ENCODE results near the gene TRAPPC1. TPM values are rescaled to one million over a fixed set of nuclear protein-coding genes. Genes with fewer than 3 reads are reported as not detected.

Gene TRAPPC1, protein sequence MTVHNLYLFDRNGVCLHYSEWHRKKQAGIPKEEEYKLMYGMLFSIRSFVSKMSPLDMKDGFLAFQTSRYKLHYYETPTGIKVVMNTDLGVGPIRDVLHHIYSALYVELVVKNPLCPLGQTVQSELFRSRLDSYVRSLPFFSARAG
- total RNA-seq (2014; rRNA removed), result 26.4 and 30.5 TPM in 2 replicates
- Bru-seq, nascent RNA, result percentile 85 among the genes with signal in this experiment
- BruChase-seq, experiment 1, labeled RNA remaining after a 6-hour chase, result percentile 90 among the genes with signal in this experiment
- percentile 83 among the genes with signal in this experiment for BruChase-seq, experiment 2, labeled RNA remaining after a 2-hour chase
- long read RNA-seq, transcript TRAPPC1-201 (4 exons, 811 nt), result major isoform, 16 of 22 reads
- long read RNA-seq, partial matches to known transcripts, result 2 of 22 reads
- long read RNA-seq, other reads (novel, unspliced or antisense), result 2 of 22 reads

DNA sequence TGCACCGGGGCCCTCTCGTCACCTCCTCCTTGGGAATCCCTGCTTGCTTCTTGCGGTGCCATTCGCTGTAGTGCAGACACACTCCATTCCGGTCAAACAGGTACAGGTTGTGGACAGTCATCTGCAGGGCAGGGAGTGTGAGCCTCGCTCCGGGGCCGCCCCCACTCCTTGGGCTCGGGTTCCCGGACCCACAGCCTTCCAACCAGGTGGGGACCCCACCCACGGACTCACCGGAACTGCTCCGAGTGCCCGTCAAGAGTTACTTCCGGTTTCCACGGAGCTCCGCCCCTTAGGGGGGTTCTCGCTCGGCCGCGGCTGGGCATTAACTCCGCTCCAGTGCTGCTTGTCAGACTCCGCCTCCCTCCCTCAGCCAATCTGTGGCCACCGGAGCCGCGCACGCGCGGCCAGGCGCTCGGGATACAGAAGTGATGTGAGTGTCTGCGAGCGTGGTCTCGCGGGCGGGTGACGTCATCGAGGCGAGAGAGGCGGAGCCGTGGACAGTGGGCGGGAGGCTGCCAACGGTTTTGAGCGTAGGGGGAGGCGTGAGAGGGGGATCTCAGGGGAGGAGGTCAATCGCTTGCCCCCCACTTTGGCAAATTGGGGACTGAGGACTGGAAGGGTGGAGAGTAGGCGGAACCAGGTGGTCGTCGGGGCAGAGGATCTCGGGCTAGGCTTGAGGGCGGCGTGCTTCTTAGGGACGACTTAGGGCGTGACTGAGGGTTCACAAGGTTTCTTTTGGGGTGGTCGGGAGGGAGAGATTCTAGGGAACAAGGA lies at the start of gene TRAPPC1, which contains the start of gene CNTROB:
TSS of gene TRAPPC1 (minus strand) at position 238 of the 774 bp plus-strand sequence. CDS start at position 121, 117 bp downstream.
TSS of gene CNTROB (plus strand) at position 498 of the 774 bp plus-strand sequence. CDS start 874 bp downstream, outside the sequence.
- no peaks in the 10 kb centered on the region for H3F3A ChIP-seq (ENCODE audit: low read length, unreplicated experiment)
- TF ChIP-seq, protein P1, sequence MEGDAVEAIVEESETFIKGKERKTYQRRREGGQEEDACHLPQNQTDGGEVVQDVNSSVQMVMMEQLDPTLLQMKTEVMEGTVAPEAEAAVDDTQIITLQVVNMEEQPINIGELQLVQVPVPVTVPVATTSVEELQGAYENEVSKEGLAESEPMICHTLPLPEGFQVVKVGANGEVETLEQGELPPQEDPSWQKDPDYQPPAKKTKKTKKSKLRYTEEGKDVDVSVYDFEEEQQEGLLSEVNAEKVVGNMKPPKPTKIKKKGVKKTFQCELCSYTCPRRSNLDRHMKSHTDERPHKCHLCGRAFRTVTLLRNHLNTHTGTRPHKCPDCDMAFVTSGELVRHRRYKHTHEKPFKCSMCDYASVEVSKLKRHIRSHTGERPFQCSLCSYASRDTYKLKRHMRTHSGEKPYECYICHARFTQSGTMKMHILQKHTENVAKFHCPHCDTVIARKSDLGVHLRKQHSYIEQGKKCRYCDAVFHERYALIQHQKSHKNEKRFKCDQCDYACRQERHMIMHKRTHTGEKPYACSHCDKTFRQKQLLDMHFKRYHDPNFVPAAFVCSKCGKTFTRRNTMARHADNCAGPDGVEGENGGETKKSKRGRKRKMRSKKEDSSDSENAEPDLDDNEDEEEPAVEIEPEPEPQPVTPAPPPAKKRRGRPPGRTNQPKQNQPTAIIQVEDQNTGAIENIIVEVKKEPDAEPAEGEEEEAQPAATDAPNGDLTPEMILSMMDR (conservative IDR thresholded peaks at IDR 0.05; ENCODE audit: low read depth, low read length), result no peak
- TF ChIP-seq EZH2 (IDR thresholded peaks at IDR 0.05; ENCODE audit: low read length, unreplicated experiment), result no peak
- TF ChIP-seq EZH2phosphoT487 (IDR thresholded peaks at IDR 0.05; ENCODE audit: borderline replicate concordance, low read length), result no peak
- CTCF ChIA-PET, result interaction anchor here (0.6 to 2.2 kb wide), 5 partner anchors 51 to 129 kb away, joined by 3 to 10 read pairs (median 3); no protein-coding TSS in a partner anchor
- H3K4me2 ChIP-seq (ENCODE audit: low read length), result peak within 1 kb of the TSS; percentile 99
- H3K4me1 ChIP-seq (ENCODE audit: insufficient read depth, low read length), result peaks cover 21% of the 10 kb centered on the region
- no peaks in the 10 kb centered on the region for H3K36me3 ChIP-seq (ENCODE audit: low read depth, low read length)
- DNase-seq (peak; percentile 96), ATAC-seq (peak; percentile 95)
- no peaks in the 10 kb centered on the region for H4K20me1 ChIP-seq (ENCODE audit: low read length)
- BruUV-seq (replicated peaks), result no TSS peak
- peak within 1 kb of the TSS; percentile 98 for H3K4me3 ChIP-seq (ENCODE audit: low read length)
- H3K27ac ChIP-seq (ENCODE audit: low read length), result peak within 1 kb of the TSS; percentile 44
- intact Hi-C loops (cut with micrococcal nuclease), result loop anchor here (1.0 to 5.0 kb wide), 3 partner anchors 45 to 125 kb away; no protein-coding TSS in a partner anchor
- H3K9me3 ChIP-seq (ENCODE audit: low read length), result no peaks in the 10 kb centered on the region
- peak within 1 kb of the TSS; percentile 88 for H3K9ac ChIP-seq (ENCODE audit: low read length)
- peak within 1 kb of the TSS; percentile 100 for H2AFZ ChIP-seq (ENCODE audit: low read length)
- H3K9me2 ChIP-seq (replicated peaks; ENCODE audit: low read length), result no peaks in the 10 kb centered on the region
- no peaks in the 10 kb centered on the region for H3K27me3 ChIP-seq (ENCODE audit: low read length)
- POLR2A ChIA-PET (ENCODE audit: unreplicated experiment), result interaction anchor here (0.6 kb wide), 1 partner anchor 106 kb away, joined by 6 read pairs; no protein-coding TSS in a partner anchor
- H3K79me2 ChIP-seq (ENCODE audit: low read length), result peaks cover 45% of the 10 kb centered on the region

DNA sequence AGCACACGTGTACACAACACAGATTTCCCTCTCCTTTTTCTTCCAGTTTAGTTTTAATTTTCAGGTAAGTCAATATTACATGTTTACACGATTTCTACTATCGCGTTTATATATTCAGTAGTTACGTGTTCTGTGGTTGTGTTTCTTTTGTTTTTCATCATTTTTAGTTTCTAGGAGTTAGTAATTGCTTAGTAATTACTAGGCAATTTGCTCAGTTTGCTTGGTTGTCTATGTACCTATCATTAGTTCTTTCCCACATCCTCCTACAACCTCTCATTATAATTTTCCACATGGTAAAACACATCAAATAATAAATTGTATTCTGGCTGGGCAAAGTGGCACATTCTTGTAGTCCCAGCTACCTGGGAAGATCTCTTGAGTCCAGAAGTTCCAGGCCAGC lies 46.1 kb upstream of the TRAPPC1 start:
- H3K9ac ChIP-seq (ENCODE audit: low read length), result no peak overlapping the region
- H3K36me3 ChIP-seq (ENCODE audit: low read depth, low read length), result no peaks in the 10 kb centered on the region
- intact Hi-C loops (cut with micrococcal nuclease), result no loop called here
- ChIA-PET CTCF (no interaction called here), POLR2A (ENCODE audit: unreplicated experiment) (no interaction called here)
- TF ChIP-seq EZH2 (IDR thresholded peaks at IDR 0.05; ENCODE audit: low read length, unreplicated experiment) (no peak), EZH2phosphoT487 (IDR thresholded peaks at IDR 0.05; ENCODE audit: borderline replicate concordance, low read length) (no peak)
- TF ChIP-seq, protein P1 (conservative IDR thresholded peaks at IDR 0.05; ENCODE audit: low read depth, low read length), result no peak
- no TSS peak for BruUV-seq (replicated peaks)
- DNase-seq, result no peak
- no peak overlapping the region for H3K4me2 ChIP-seq (ENCODE audit: low read length)
- H3K9me2 ChIP-seq (replicated peaks; ENCODE audit: low read length), result no peaks in the 10 kb centered on the region
- no peaks in the 10 kb centered on the region for H4K20me1 ChIP-seq (ENCODE audit: low read length)
- H3K27me3 ChIP-seq (ENCODE audit: low read length), result no peaks in the 10 kb centered on the region
- no peaks in the 10 kb centered on the region for H3F3A ChIP-seq (ENCODE audit: low read length, unreplicated experiment)
- peaks cover 4% of the 10 kb centered on the region; the same call in 1 of the 2 replicates for H3K9me3 ChIP-seq (ENCODE audit: low read length)
- no peak overlapping the region for H3K4me3 ChIP-seq (ENCODE audit: low read length)
- H2AFZ ChIP-seq (ENCODE audit: low read length), result no peak overlapping the region
- peaks cover 12% of the 10 kb centered on the region for H3K4me1 ChIP-seq (ENCODE audit: insufficient read depth, low read length)
- no peak for ATAC-seq
- no peak overlapping the region for H3K27ac ChIP-seq (ENCODE audit: low read length)
- no peaks in the 10 kb centered on the region for H3K79me2 ChIP-seq (ENCODE audit: low read length)
